Measurements from ENCODE around the gene EEIG1. TPM values are rescaled to one million over a fixed set of nuclear protein-coding genes. Genes with fewer than 3 reads are reported as not detected.

Gene EEIG1
- total RNA-seq, 2 donors from 2014 or later: 41.9 to 42.0 TPM

GRCh38 chr9:128007566-128008138 is 26.9 kb upstream of the EEIG1 start:
- Histone ChIP-seq H3K9me3 (no peaks in the 10 kb centered on the region), H3K36me3 (replicated peaks in 1 of 2; ENCODE audit: insufficient read depth in 1 of 2, low read depth in 2 of 2) (no peaks in the 10 kb centered on the region), H3K27ac (peak overlapping the region in 3 of 4 donors; percentile 30 to 65 (median 62)), H3K4me3 (no peak overlapping the region), H3K27me3 (no peaks in the 10 kb centered on the region), H3K4me1 (peaks cover 12% of the 10 kb centered on the region)
- DNase-seq: peak in 3 of 4 donors; percentile 35 to 82 (median 57)
- peak; percentile 60 for ATAC-seq
- intact Hi-C loops (cut with DNase I): loop anchor here (10.0 kb wide), 1 partner anchor 263 kb away; no protein-coding TSS in a partner anchor
- TF ChIP-seq CTCF (IDR thresholded peaks at IDR 0.05): no peak
- TF ChIP-seq POLR2A (IDR thresholded peaks at IDR 0.05): no peak
- 59 to 65% methylated on average over 7 to 10 of the region's 10 CpGs for WGBS, 2 donors

- H3K9me3 ChIP-seq: no peaks in the 10 kb centered on the region
- TF ChIP-seq POLR2A (IDR thresholded peaks at IDR 0.05) (no peak), CTCF (IDR thresholded peaks at IDR 0.05) (no peak)
- 72 to 74% methylated on average over 11 of the region's 11 CpGs for WGBS, 2 donors
- no peak for DNase-seq
- intact Hi-C loops (cut with DNase I): loop anchor here (10.0 kb wide), 1 partner anchor 262 kb away; no protein-coding TSS in a partner anchor
- no peaks in the 10 kb centered on the region for H3K36me3 ChIP-seq (replicated peaks in 1 of 2; ENCODE audit: insufficient read depth in 1 of 2, low read depth in 2 of 2)
- H3K4me3 ChIP-seq: no peak overlapping the region
- H3K27ac ChIP-seq: peak overlapping the region in 1 of 4 donors; percentile 65
- H3K4me1 ChIP-seq: peaks cover 12% of the 10 kb centered on the region
- ATAC-seq: peak; percentile 43
- H3K27me3 ChIP-seq: no peaks in the 10 kb centered on the region
These were observed 25.7 kb upstream of the EEIG1 start for GRCh38 chr9:128006332-128006996.

GRCh38 chr9:128005923-128006322 is 25.1 kb upstream of the EEIG1 start:
- intact Hi-C loops (cut with DNase I): loop anchor here (10.0 kb wide), 1 partner anchor 261 kb away; no protein-coding TSS in a partner anchor
- Histone ChIP-seq H3K27ac (no peak overlapping the region), H3K9me3 (no peaks in the 10 kb centered on the region), H3K4me3 (no peak overlapping the region), H3K4me1 (peaks cover 12% of the 10 kb centered on the region), H3K36me3 (replicated peaks in 1 of 2; ENCODE audit: insufficient read depth in 1 of 2, low read depth in 2 of 2) (no peaks in the 10 kb centered on the region), H3K27me3 (no peaks in the 10 kb centered on the region)
- no peak for TF ChIP-seq POLR2A (IDR thresholded peaks at IDR 0.05)
- no peak for TF ChIP-seq CTCF (IDR thresholded peaks at IDR 0.05)
- ATAC-seq (no peak), DNase-seq (peak in 1 of 4 donors; percentile 24)
- 56 to 75% methylated on average over 7 to 12 of the region's 12 CpGs for WGBS, 2 donors

GRCh38 chr9:128003966-128004604 is 23.3 kb upstream of the EEIG1 start:
- Histone ChIP-seq H3K27me3 (no peaks in the 10 kb centered on the region), H3K36me3 (replicated peaks in 1 of 2; ENCODE audit: insufficient read depth in 1 of 2, low read depth in 2 of 2) (no peaks in the 10 kb centered on the region), H3K9me3 (no peaks in the 10 kb centered on the region), H3K27ac (no peak overlapping the region), H3K4me1 (peaks cover 12% of the 10 kb centered on the region), H3K4me3 (no peak overlapping the region)
- intact Hi-C loops (cut with DNase I): loop anchor here (10.0 kb wide), 1 partner anchor 259 kb away; no protein-coding TSS in a partner anchor
- TF ChIP-seq POLR2A (IDR thresholded peaks at IDR 0.05) (no peak), CTCF (IDR thresholded peaks at IDR 0.05) (no peak)
- 93 to 100% methylated on average over 1 to 11 of the region's 11 CpGs for whole genome bisulfite sequencing, 2 donors
- ATAC-seq (no peak), DNase-seq (no peak)

Measured in body of pancreas (tissue), 4 donors.